Mesenteric fat pad (tissue), 1 donor: Measurements from ENCODE around the gene PMPCA. TPM values are rescaled to one million over a fixed set of nuclear protein-coding genes. Genes with fewer than 3 reads are reported as not detected.
A peak's percentile ranks its signal among the peaks of the same experiment; 100 is the strongest.

ENCODE experiments used
- DNase-seq: peaks from one replicate; pipeline ENCODE4 v3.0.0-alpha.2; 2020; ENCODE audit warnings: low spot score
- total RNA-seq: library from RNA; stranded (reverse); fragmentation: NEBNext Ultra II Directional; extraction: Animal tissue kit (Norgen Biotek cat#: 25700); gene quantifications from one replicate; pipeline ENCODE4 v1.2.1, GENCODE V29; 2021
- donor health status: DM: yes; HTN: yes; CAD: no.

Gene PMPCA
- total RNA-seq, 1 donor from 2014 or later, result 47.3 TPM

- no peak for DNase-seq
Measured at GRCh38 chr9:136453326-136453725, 42.9 kb downstream of the PMPCA start.

DNA sequence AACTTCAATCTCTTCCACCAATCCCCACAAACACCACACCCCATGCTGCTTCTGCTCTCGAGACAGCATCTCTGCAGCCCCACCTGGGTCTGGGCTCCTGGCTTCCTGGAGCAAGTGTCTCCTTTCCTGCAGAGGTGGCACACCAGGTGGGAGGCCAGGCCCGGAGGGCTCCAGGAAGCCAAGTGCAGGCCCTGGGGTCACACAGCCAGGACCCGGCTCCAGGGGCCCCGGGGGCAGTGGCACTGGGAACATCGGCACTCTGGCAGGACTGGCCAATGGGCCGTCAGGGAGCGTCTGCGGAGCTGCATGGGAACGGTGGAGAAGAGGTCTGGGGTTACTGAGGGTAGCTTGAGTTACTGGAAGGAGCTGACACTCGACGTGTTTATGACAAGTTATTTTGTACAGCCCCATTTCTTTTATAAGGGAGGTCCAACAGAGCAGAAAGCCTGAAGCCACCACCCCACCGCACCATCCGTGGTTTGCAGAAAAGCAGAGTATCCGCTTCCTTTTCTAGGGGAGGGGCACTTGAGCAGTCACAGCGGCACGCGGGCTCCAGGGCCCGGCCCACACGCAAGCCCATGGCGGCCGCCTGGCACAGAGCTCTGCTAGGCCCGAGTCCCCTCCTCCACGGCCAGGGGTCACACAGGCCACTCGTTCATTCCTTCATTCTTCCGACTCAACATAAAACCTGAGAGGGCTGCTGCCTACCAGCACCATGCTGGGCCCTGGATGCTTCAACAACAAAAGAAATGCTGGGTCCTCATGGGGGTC lies 43.8 kb downstream of the PMPCA start:
- no peak for DNase-seq

GRCh38 chr9:136455043-136456002 lies 44.9 kb downstream of the PMPCA start:
- no peak for DNase-seq

GRCh38 chr9:136456258-136456657 lies 45.8 kb downstream of the PMPCA start:
- DNase-seq, result no peak

GRCh38 chr9:136457326-136457725 lies 46.9 kb downstream of the PMPCA start:
- DNase-seq, result no peak

DNA sequence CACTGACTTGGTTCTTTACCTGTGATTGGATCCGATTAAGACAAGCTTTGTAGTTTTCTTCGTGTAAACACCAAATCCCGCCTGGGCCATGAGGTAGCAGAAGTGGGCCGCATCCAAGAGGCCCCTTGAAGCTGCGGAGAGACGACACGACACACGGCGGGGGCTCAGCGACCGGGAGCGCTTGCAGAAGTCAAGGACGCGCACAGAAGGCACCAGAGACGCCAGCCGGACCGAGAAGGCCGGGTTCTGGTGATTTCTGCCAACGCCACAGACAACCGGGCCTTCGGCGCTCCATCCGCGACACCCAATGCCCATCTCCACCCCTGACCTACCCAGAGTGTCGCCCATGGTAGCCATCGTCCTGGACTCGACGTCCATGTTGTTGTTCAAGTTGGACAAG lies 49.0 kb downstream of the PMPCA start:
- DNase-seq, result no peak

DNA sequence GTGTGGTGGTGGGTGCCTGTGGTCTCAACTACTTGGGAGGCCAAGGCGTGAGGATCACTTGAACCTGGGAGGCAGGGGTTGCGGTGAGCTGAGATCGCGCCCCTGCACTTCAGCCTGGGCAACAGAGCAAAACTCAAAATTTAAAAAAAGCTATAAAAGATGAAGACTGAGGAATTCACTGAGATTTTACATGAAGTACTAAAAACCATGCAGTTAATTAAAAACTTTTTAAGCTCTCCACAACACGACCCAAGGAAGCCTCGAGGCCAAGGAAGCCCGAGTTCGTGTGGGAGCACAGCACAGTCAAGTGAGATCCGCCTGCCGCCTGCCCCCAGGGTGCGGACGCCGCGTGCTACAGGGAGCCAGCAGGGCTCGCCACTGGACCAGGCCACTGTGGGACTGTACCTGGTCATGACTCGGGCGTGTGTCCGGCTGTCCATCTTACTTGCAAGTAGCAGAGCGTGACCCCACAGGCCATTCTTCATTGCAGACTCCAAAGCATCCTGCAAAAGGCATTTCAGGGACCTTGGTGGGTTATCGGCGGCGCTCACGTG lies 50.4 kb downstream of the PMPCA start:
- DNase-seq, result no peak

GRCh38 chr9:136462664-136463063 lies 52.2 kb downstream of the PMPCA start:
- no peak for DNase-seq

GRCh38 chr9:136463578-136463977 lies 53.1 kb downstream of the PMPCA start:
- no peak for DNase-seq

- DNase-seq, result no peak
Measured at GRCh38 chr9:136464241-136464640, 53.8 kb downstream of the PMPCA start.

DNA sequence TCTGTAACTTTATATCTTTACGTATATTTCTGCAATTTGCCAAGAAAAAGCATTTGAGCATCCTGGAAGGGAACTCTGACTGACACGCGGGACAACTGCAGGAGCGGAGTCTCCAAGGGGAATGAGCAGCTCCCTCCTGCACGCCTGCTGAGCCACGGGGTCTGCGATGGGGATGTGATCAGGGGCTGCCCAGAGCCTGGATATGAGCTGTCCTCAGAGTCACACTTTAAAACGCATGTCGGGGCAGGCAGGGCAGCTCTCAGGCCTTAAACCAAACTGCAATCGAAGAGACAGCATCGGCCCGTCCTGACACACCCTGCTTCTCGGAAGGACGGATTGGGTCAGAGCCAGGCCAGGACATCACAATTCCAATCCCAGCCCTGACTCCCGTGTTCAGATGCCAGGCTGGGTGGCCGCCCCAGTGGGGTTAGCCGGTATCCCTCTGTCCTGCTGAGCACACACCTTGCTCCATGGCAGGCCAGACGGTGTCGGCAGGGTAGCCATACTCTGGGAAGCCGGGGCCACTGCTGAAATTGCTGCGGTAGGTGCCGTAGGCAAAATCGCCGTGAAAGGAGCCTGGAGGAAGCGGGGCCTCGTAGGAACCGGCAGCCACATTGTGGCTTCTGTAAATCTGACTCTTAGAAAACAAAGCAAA lies 55.2 kb downstream of the PMPCA start:
- no peak for DNase-seq

DNA sequence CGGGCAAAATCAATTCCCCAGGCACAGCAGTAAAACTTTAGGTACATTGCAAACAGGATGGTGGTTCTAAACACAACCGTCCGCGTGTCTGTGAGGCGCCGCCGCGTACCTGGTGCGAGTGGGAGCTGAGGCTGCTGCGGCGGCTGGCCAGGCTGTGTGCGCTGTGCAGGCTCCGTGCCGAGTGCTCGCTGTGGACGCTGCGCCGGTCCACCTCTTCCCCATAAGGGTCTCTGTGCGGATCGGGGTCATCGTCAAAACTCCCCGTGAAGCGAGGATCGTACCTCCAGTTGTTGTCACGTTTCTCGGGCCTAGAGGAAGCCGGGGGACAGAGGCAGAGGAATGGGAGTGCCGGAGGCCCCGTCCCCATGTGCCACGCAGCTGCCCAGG lies 55.7 kb downstream of the PMPCA start:
- DNase-seq, result no peak

GRCh38 chr9:136467766-136468165 lies 57.3 kb downstream of the PMPCA start:
- DNase-seq, result no peak

GRCh38 chr9:136470356-136470755 lies 59.9 kb downstream of the PMPCA start:
- no peak for DNase-seq

- DNase-seq, result no peak
Measured at GRCh38 chr9:136470792-136471469, 60.5 kb downstream of the PMPCA start.

DNA sequence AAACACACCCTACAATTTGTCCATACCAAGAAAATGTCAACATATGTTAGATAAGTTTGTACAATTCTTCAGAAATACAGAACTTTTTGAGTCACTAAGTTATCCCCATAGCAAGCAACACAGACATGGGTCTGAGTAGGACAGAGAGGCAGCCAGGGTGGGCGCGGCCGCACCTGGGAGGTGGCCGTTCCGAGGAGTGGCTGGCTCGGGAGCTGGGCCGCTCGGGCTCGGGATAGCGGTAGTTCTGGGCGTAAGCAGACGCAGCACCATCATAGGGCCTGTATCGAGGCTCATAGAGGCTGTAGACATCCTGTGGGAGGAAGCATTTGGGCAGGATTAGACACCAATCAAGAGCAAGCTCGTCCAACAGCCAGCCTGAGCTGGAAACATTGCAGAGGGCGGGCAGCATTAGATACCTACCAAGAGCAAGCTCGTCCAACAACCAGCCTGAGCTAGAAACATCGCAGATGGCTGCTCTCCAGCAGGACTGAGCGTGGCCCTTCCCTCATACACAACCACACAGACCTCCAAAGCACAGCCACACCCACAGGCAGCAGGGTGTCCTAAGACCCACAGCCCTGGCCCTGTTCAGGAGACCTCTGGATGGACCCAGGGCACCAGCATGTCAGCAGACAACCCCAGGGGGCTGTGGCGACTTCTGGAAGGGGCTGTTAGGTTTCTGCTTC lies 61.5 kb downstream of the PMPCA start:
- DNase-seq, result peak; percentile 62

DNA sequence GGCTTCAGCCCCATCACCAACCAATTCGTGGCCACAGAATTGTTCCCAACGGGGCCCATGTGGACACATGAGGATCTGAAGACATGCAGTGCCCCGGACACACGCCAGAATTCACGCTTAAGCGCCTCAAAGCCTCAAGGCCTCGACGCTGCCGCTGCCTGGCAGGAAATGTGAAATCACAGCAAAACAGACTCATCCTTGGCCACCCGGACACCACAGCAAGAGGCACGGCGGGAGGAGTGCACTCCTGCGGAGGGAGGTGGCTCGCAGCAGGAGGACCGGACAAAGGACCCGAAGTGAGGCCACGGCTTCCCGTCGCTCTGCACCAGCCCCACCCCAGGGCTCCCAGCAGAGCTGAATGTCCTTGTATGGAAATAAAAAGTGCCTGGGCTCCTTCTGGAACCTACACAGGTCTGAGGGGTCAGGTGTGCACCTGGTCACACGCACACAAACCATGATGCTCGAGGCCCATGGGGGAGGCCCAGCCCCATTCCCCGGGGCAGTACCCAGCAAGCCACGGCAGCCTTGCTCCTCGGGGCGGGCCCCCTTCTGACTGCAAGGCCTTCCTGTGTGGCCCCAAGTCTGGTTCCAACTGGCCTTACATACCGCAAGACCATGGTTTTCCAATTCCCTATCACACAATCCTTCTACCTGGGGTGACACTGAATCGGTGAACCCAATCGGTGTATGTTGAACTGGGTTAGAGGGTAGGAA lies 62.3 kb downstream of the PMPCA start:
- no peak for DNase-seq

GRCh38 chr9:136473354-136473721 lies 62.9 kb downstream of the PMPCA start:
- DNase-seq, result no peak
